ENCODE measurements around the gene ADGRL3.

- TF ChIP-seq CTCF (IDR thresholded peaks at IDR 0.05) (no peak), EP300 (IDR thresholded peaks at IDR 0.05) (no peak), POLR2A (IDR thresholded peaks at IDR 0.05) (no peak), POLR2AphosphoS5 (IDR thresholded peaks at IDR 0.05) (no peak)
Measured at GRCh38 chr4:61877893-61878292, 677.8 kb downstream of the ADGRL3 start.

Data from suprapubic skin (tissue), 4 donors.